SK-N-SH (cell line): ENCODE results near the gene SUPT3H. TPM values are rescaled to one million over a fixed set of nuclear protein-coding genes. Genes with fewer than 3 reads are reported as not detected.

Experiments used
- CTCF ChIA-PET: fragments of 300-600, 350-600 bp; formaldehyde crosslinking; extraction: SDS; loops from one replicate; lab custom pipeline; 2021; lab: Yijun Ruan, JAX
- POLR2A ChIA-PET: fragments of 350-600 bp; sonication (Branson Sonifier 250); formaldehyde crosslinking; extraction: SDS; loops from one replicate; lab custom pipeline; 2020; ENCODE audit warnings: antibody characterized with exemption, inconsistent platforms; lab: Yijun Ruan, JAX
- DNase-seq: peaks from one replicate; pipeline ENCODE4 v3.0.0; 2012
- H2AFZ ChIP-seq: fragments of 200-600 bp; sonication (generic); 2 replicates; pipeline ENCODE4 v1.8.1; 2016; ENCODE audit warnings: antibody characterized with exemption, mild to moderate bottlenecking, low read depth
- H3F3A ChIP-seq: fragments of 200-600 bp; sonication (generic); replicated peaks from 2 replicates; pipeline ENCODE3; 2016; ENCODE audit warnings: antibody characterized with exemption, mild to moderate bottlenecking; ENCODE audit not compliant: insufficient read depth
- H3K27ac ChIP-seq, 2 experiments: fragments of 200-500 bp in 1 of 2; fragments of 200-600 bp in 1 of 2; sonication (Bioruptor generic) in 1 of 2; sonication (generic), shearing (Covaris generic) in 1 of 2; 2 replicates each; pipeline versions ENCODE4 v1.5.1 to v1.6.1; 2014 to 2016; ENCODE audit warnings: low read depth in 2 of 2, inconsistent platforms in 1 of 2, low read length in 1 of 2, mild to moderate bottlenecking in 1 of 2, mixed read lengths in 1 of 2
- H3K27me3 ChIP-seq: fragments of 200-600 bp; sonication (generic), shearing (Covaris generic); 2 replicates; pipeline ENCODE4 v1.6.1; 2016; ENCODE audit warnings: mixed run types; ENCODE audit not compliant: insufficient read depth
- H3K36me3 ChIP-seq, 2 experiments: fragments of 200-500 bp in 1 of 2; fragments of 200-600 bp in 1 of 2; sonication (Bioruptor generic) in 1 of 2; sonication (generic) in 1 of 2; replicated peaks in 1 of 2; 2 replicates each; pipeline versions ENCODE3 to v1.5.1; 2014 to 2016; ENCODE audit warnings: low read length in 1 of 2, mild to moderate bottlenecking in 1 of 2; ENCODE audit not compliant: insufficient read depth in 2 of 2, control insufficient read depth in 1 of 2
- H3K4me1 ChIP-seq, 2 experiments: fragments of 200-500 bp in 1 of 2; fragments of 200-600 bp in 1 of 2; sonication (Bioruptor generic) in 1 of 2; sonication (generic), shearing (Covaris generic) in 1 of 2; 2 replicates each; pipeline versions ENCODE4 v1.5.1 to v1.6.1; 2014 to 2016; ENCODE audit warnings: low read depth in 1 of 2, low read length in 1 of 2, mixed run types in 1 of 2; ENCODE audit not compliant: insufficient read depth in 2 of 2, control insufficient read depth in 1 of 2
- H3K4me2 ChIP-seq: fragments of 200-600 bp; sonication (generic), shearing (Covaris generic); 2 replicates; pipeline ENCODE4 v1.6.1; 2017; ENCODE audit warnings: mixed run types
- H3K4me3 ChIP-seq, 2 experiments: fragments of 200-500 bp in 1 of 2; fragments of 200-600 bp in 1 of 2; sonication (Bioruptor generic) in 1 of 2; sonication (generic), shearing (Covaris generic) in 1 of 2; 2 replicates each; pipeline versions ENCODE4 v1.5.1 to v1.8.1; 2014 to 2016; ENCODE audit warnings: low read depth in 2 of 2, inconsistent platforms in 1 of 2, low read length in 1 of 2, mild to moderate bottlenecking in 1 of 2, mixed read lengths in 1 of 2, moderate library complexity in 1 of 2
- H3K79me2 ChIP-seq: fragments of 200-600 bp; sonication (generic); 2 replicates; pipeline ENCODE4 v1.8.1; 2017; ENCODE audit warnings: mild to moderate bottlenecking; ENCODE audit not compliant: insufficient read depth
- H3K9ac ChIP-seq: fragments of 200-600 bp; sonication (generic); 2 replicates; pipeline ENCODE4 v1.6.1; 2017; ENCODE audit warnings: mixed run types
- H3K9me2 ChIP-seq: fragments of 200-600 bp; sonication (generic); 2 replicates; pipeline ENCODE4 v1.6.1; 2017; ENCODE audit warnings: mixed run types
- H3K9me3 ChIP-seq: fragments of 200-600 bp; sonication (generic); 2 replicates; pipeline ENCODE4 v1.6.1; 2017; ENCODE audit warnings: mixed run types, mild to moderate bottlenecking, moderate library complexity
- H4K20me1 ChIP-seq: fragments of 200-600 bp; sonication (generic); 2 replicates; pipeline ENCODE4 v1.6.1; 2017; ENCODE audit warnings: mild to moderate bottlenecking, mixed run types; ENCODE audit not compliant: insufficient read depth
- CTCF ChIP-seq: fragments of 200-600 bp; sonication (generic); IDR thresholded peaks from 2 replicates; pipeline ENCODE4 v1.6.1; 2017; ENCODE audit warnings: antibody characterized with exemption, mild to moderate bottlenecking, moderate library complexity
- ELF1 ChIP-seq: IDR thresholded peaks from 2 replicates; pipeline ENCODE4 v1.4.0; 2012
- EP300 ChIP-seq, 2 experiments: IDR thresholded peaks; 2 replicates each; pipeline versions ENCODE4 v1.4.0 to v1.6.1; 2012; ENCODE audit warnings: borderline replicate concordance in 1 of 2, low read depth in 1 of 2, low read length in 1 of 2
- EZH2phosphoT487 ChIP-seq: fragments of 200-600 bp; sonication (generic); IDR thresholded peaks from 2 replicates; pipeline ENCODE4 v1.6.1; 2017; ENCODE audit warnings: low read depth, mixed run types, mild to moderate bottlenecking, antibody characterized with exemption, moderate library complexity, borderline replicate concordance
- FOSL2 ChIP-seq: IDR thresholded peaks from 2 replicates; pipeline ENCODE4 v1.4.0; 2012; ENCODE audit warnings: low read depth, mild to moderate bottlenecking, moderate library complexity, borderline replicate concordance
- FOXM1 ChIP-seq: IDR thresholded peaks from 2 replicates; pipeline ENCODE4 v1.4.0; 2012; ENCODE audit warnings: low read depth, mild to moderate bottlenecking
- GABPA ChIP-seq: IDR thresholded peaks from 2 replicates; pipeline ENCODE4 v1.4.0; 2012; ENCODE audit warnings: low read depth, mild to moderate bottlenecking
- GATA2 ChIP-seq: sonication (generic); formaldehyde crosslinking; IDR thresholded peaks from 2 replicates; pipeline ENCODE4 v1.5.0; 2020; ENCODE audit warnings: mild to moderate bottlenecking, missing genetic modification reagents
- IRF3 ChIP-seq: fragments of 150-350 bp; IDR thresholded peaks from 2 replicates; pipeline ENCODE4 v1.6.1; 2016; ENCODE audit warnings: mild to moderate bottlenecking, low read depth, low read length
- MAX ChIP-seq: IDR thresholded peaks from 2 replicates; pipeline ENCODE4 v1.4.0; 2012; ENCODE audit warnings: low read depth
- TAF1 ChIP-seq: IDR thresholded peaks from 2 replicates; pipeline ENCODE4 v1.6.1; 2012; ENCODE audit warnings: low read depth, mild to moderate bottlenecking, low read length, moderate library complexity, borderline replicate concordance
- TEAD4 ChIP-seq: IDR thresholded peaks from 2 replicates; pipeline ENCODE4 v1.4.0; 2012; ENCODE audit warnings: mild to moderate bottlenecking, borderline replicate concordance; ENCODE audit not compliant: insufficient read depth
- YY1 ChIP-seq: IDR thresholded peaks from 2 replicates; pipeline ENCODE4 v1.4.0; 2012; ENCODE audit warnings: low read depth, mild to moderate bottlenecking
- ZBTB33 ChIP-seq: IDR thresholded peaks from 2 replicates; pipeline ENCODE4 v1.4.0; 2012; ENCODE audit warnings: low read depth, borderline replicate concordance
- polyA plus RNA-seq, 3 experiments: library from polyadenylated mRNA; depleted of rRNA; stranded (reverse); fragments of >200 nt; gene quantifications; 2 replicates each; pipeline ENCODE4 v1.2.3, GENCODE V29; 2012

SUPT3H gene
- polyA plus RNA-seq, 1 of the 3 experiments (the other 2 are of a cell fraction), result 10.9 TPM

GRCh38 chr6:45012687-45013086 lies 365.0 kb downstream of the SUPT3H start:
- Histone ChIP-seq H3K4me1 (no peaks in the 10 kb centered on the region), H3K79me2 (no peaks in the 10 kb centered on the region), H3K4me2 (no peak overlapping the region), H3F3A (no peaks in the 10 kb centered on the region), H3K27me3 (no peaks in the 10 kb centered on the region), H3K36me3 (peaks cover 2 to 7% of the 10 kb centered on the region in 2 experiments), H4K20me1 (no peaks in the 10 kb centered on the region), H2AFZ (no peak overlapping the region), H3K9me2 (no peaks in the 10 kb centered on the region), H3K27ac (no peak overlapping the region)
- DNase-seq, result no peak
- CTCF ChIA-PET, result no interaction called here
- POLR2A ChIA-PET, result no interaction called here
- no peak for TF ChIP-seq TAF1
- no peak for TF ChIP-seq FOSL2
- TF ChIP-seq YY1, result no peak
- no peak for TF ChIP-seq FOXM1
- TF ChIP-seq ZBTB33, result no peak
- TF ChIP-seq EZH2phosphoT487, result no peak
- no peak for TF ChIP-seq EP300 (IDR thresholded peaks at IDR 0.05; ENCODE audit: borderline replicate concordance in 1 of 2, low read depth in 1 of 2, low read length in 1 of 2)
- TF ChIP-seq GABPA, result no peak
- no peak for TF ChIP-seq MAX
- no peak for TF ChIP-seq TEAD4
- no peak for TF ChIP-seq GATA2
- no peak for TF ChIP-seq CTCF
- TF ChIP-seq ELF1, result no peak
- TF ChIP-seq IRF3, result no peak
- TF ChIP-seq, all 33 proteins: peak for 0
- Histone ChIP-seq H3K9ac (no peak overlapping the region), H3K9me3 (no peaks in the 10 kb centered on the region; the same call in 1 of the 2 replicates), H3K4me3 (no peak overlapping the region)
